Epithelial cell of esophagus (primary cell): Measurements from ENCODE around the gene POU6F2.

Experiments
- DNase-seq: peaks from one replicate; pipeline ENCODE4 v3.0.0; 2010; ENCODE audit warnings: low read depth
- H3K4me3 ChIP-seq: 2 replicates; pipeline ENCODE4 v1.5.1; 2011; ENCODE audit warnings: mild to moderate bottlenecking, low read length, control low read depth
- CTCF ChIP-seq: IDR thresholded peaks from 2 replicates; pipeline ENCODE4 v1.5.1; 2011; ENCODE audit warnings: low read depth, mild to moderate bottlenecking, low read length, control low read depth, inconsistent platforms; ENCODE audit not compliant: insufficient read depth; ENCODE audit errors: missing control alignments

POU6F2 gene

GRCh38 chr7:39392151-39392550, 414.4 kb downstream of the POU6F2 start:
- TF ChIP-seq CTCF = no peak
- no peak for DNase-seq
- no peak overlapping the region for H3K4me3 ChIP-seq

GRCh38 chr7:39394105-39394680, 416.5 kb downstream of the POU6F2 start:
- H3K4me3 ChIP-seq = no peak overlapping the region
- no peak for TF ChIP-seq CTCF
- no peak for DNase-seq

- no peak for TF ChIP-seq CTCF
- no peak for DNase-seq
- H3K4me3 ChIP-seq = no peak overlapping the region
These were observed 421.7 kb downstream of the POU6F2 start for GRCh38 chr7:39399458-39399857.

GRCh38 chr7:39399986-39400385, 422.3 kb downstream of the POU6F2 start:
- TF ChIP-seq CTCF = no peak
- H3K4me3 ChIP-seq = no peak overlapping the region
- no peak for DNase-seq

GRCh38 chr7:39400836-39401235, 423.1 kb downstream of the POU6F2 start:
- no peak for TF ChIP-seq CTCF
- no peak for DNase-seq
- no peak overlapping the region for H3K4me3 ChIP-seq

- no peak for TF ChIP-seq CTCF
- no peak overlapping the region for H3K4me3 ChIP-seq
- no peak for DNase-seq
These were observed 424.3 kb downstream of the POU6F2 start for GRCh38 chr7:39402034-39402433.

GRCh38 chr7:39404907-39405306, 427.2 kb downstream of the POU6F2 start:
- H3K4me3 ChIP-seq = no peak overlapping the region
- no peak for DNase-seq
- TF ChIP-seq CTCF = no peak
